HTERT RPE-1 (cell line): ENCODE results near the gene CRTC3.

Experiments used
- in situ Hi-C: fragments of 300-500 bp; cut with MboI; formaldehyde crosslinking; loops from 4 replicates; pipeline ENCODE4 v1.14.3; 2020; ENCODE audit warnings: low sequenced_read_pairs

The CRTC3 gene

DNA sequence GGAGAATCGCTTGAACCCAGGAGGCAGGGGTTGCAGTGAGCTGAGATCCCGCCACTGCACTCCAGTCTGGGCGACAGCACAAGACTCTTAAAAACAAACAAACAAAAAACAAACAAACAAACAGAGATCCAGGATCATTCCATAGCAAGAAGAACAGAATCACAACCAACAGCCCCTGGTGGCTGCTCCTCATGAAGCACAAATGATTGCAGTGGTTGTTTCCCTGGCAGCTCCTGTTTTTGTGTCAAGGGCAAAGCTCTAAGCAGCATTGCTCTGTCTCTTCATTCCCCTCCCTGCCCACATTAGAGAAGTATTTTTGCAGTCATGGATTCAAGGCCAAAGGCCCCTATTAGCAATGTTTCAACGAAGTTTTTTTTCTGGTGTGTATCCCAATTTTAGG is 161.6 kb downstream of the CRTC3 start:
- in situ Hi-C loops: no loop called here

DNA sequence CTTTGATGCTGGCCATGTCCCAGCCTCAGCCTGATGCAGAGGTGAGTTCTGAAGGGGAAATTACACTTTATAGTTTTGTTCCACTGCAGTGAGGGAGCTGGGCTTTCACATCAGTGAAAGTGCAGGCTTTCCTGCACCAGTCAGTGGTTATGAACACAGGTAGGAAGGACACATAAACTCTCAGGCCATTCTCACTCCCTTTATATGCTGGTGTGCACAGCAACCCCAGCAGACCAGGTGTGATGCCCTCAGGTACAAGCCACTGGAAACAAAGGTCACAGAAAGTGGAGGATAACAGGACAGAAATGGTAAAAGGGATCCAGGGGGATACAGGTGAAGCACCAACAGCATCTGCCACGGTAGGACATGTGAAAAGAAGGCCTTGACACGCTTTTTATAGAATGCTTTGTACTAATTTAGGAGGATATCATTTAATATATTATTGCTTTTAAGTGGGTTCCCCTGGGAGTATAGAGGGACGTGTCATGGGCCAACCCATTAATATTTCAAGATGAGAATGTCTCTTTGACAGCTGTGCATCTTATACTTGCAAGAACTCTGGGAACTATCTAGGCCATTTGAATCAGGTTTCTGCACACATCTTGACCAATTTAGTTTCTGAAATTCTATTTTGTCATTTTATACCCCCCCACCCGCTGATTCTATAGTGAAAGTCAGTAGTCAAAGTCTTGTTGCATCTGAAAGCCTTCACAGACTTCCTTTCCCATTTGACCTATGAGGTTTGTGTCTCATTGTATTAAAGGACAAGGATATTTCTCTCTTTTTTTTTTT is 162.5 kb downstream of the CRTC3 start:
- in situ Hi-C loops: no loop called here
